NCI-H2227 treated with DMSO at 0.1 percent for 48 hours (cell line): ENCODE data around the gene TTC38.
"Not testable (repeated sequence)": the region's sequence is repeated elsewhere in the genome, so short reads cannot be mapped to it uniquely, and the experiment has no call there.

Experiments
- DNase-seq: peaks from one replicate; lab custom pipeline; 2025; lab: John Stamatoyannopoulos, UW

TTC38 gene

GRCh38 chr22:46246178-46246577 lies 21.6 kb upstream of the TTC38 start:
- no peak for DNase-seq

GRCh38 chr22:46247443-46247975 lies 20.3 kb upstream of the TTC38 start:
- no peak for DNase-seq

GRCh38 chr22:46250035-46250782 lies 17.6 kb upstream of the TTC38 start, which contains the start of gene CDPF1:
TSS of gene CDPF1 (minus strand) at chr22:46250293. CDS start at chr22:46248284, 2,009 bp downstream.
- DNase-seq, result peak; percentile 23

GRCh38 chr22:46250783-46251125 lies 17.1 kb upstream of the TTC38 start:
- no peak for DNase-seq

GRCh38 chr22:46251266-46251665 lies 16.5 kb upstream of the TTC38 start:
- no peak for DNase-seq

GRCh38 chr22:46251816-46252380 lies 15.9 kb upstream of the TTC38 start:
- DNase-seq, result no peak

- no peak for DNase-seq
These were observed 11.3 kb upstream of the TTC38 start for GRCh38 chr22:46256358-46256958.

- no peak for DNase-seq
These were observed 8.4 kb upstream of the TTC38 start for GRCh38 chr22:46259374-46259773.

- no peak for DNase-seq
These were observed 7.8 kb upstream of the TTC38 start for GRCh38 chr22:46260038-46260437.

- no peak for DNase-seq
These were observed 5.2 kb upstream of the TTC38 start for GRCh38 chr22:46262449-46263215.

GRCh38 chr22:46263216-46263590 lies 4.6 kb upstream of the TTC38 start, which contains the start of gene PKDREJ:
TSS of gene PKDREJ (minus strand) at chr22:46263343. CDS start at chr22:46263322, 21 bp downstream.
- no peak for DNase-seq

- not testable (repeated sequence) for DNase-seq
These were observed 3.3 kb upstream of the TTC38 start for GRCh38 chr22:46264520-46264919.

- not testable (repeated sequence) for DNase-seq
These were observed 2.2 kb upstream of the TTC38 start for GRCh38 chr22:46265627-46266026.

GRCh38 chr22:46269564-46269963 lies 1.8 kb downstream of the TTC38 start:
- DNase-seq, result no peak

GRCh38 chr22:46272196-46272595 lies 4.4 kb downstream of the TTC38 start:
- no peak for DNase-seq

- no peak for DNase-seq
These were observed 5.1 kb downstream of the TTC38 start for GRCh38 chr22:46272762-46273431.

GRCh38 chr22:46273432-46274148 lies 5.8 kb downstream of the TTC38 start:
- no peak for DNase-seq

- no peak for DNase-seq
These were observed 6.6 kb downstream of the TTC38 start for GRCh38 chr22:46274381-46274780.

- no peak for DNase-seq
These were observed 7.8 kb downstream of the TTC38 start for GRCh38 chr22:46275455-46276122.

- DNase-seq, result no peak
These were observed 8.8 kb downstream of the TTC38 start for GRCh38 chr22:46276563-46276962.
